Measurements from ENCODE around the gene TMEM245.

The TMEM245 gene

DNA sequence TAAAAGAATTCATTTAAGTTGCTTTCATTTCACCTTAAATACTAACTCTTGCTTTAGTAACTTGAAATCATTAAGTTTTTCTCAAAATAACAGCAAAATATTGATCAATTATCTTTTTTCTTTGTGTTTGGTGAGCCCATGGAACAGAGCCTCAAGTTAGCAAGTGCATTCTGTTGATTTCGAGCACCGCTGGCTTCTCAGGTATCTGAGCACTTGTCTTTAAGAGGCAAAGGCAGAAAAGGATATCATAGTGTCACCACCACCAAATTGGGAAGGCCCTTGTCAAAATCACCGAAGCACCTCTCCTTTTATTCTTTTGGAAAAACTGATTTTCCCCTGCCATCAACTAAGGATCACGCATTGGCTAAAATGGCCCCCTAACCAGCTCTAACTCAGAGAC, 89.3 kb downstream of the TMEM245 start:
- no peak overlapping the region for H3K4me3 ChIP-seq (ENCODE audit: low read depth, low read length)
- TF ChIP-seq, protein P1, sequence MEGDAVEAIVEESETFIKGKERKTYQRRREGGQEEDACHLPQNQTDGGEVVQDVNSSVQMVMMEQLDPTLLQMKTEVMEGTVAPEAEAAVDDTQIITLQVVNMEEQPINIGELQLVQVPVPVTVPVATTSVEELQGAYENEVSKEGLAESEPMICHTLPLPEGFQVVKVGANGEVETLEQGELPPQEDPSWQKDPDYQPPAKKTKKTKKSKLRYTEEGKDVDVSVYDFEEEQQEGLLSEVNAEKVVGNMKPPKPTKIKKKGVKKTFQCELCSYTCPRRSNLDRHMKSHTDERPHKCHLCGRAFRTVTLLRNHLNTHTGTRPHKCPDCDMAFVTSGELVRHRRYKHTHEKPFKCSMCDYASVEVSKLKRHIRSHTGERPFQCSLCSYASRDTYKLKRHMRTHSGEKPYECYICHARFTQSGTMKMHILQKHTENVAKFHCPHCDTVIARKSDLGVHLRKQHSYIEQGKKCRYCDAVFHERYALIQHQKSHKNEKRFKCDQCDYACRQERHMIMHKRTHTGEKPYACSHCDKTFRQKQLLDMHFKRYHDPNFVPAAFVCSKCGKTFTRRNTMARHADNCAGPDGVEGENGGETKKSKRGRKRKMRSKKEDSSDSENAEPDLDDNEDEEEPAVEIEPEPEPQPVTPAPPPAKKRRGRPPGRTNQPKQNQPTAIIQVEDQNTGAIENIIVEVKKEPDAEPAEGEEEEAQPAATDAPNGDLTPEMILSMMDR (IDR thresholded peaks at IDR 0.05; ENCODE audit: borderline replicate concordance, insufficient read depth, low read depth, low read length): no peak

DNA sequence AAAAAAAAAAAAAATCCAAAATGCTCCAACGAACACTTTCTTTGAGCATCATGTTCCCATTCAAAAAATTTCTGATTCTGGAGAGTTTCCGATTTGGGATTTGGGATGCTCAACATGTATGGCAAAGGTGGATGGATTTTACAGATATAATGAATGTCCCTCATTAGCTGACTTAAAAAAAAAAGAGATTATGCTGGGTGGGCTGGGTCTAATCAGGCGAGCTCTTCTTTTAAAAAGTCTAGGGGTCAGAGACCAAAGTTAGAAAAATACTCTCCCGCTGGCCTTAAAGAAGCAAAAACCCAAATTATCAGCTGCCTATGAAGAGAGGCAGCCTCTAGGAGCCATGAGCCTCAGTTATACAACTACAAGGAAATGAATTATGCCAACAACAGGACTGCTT, 91.3 kb downstream of the TMEM245 start:
- no peak overlapping the region for H3K4me3 ChIP-seq (ENCODE audit: low read depth, low read length)
- TF ChIP-seq, protein P1 (IDR thresholded peaks at IDR 0.05; ENCODE audit: borderline replicate concordance, insufficient read depth, low read depth, low read length): no peak

DNA sequence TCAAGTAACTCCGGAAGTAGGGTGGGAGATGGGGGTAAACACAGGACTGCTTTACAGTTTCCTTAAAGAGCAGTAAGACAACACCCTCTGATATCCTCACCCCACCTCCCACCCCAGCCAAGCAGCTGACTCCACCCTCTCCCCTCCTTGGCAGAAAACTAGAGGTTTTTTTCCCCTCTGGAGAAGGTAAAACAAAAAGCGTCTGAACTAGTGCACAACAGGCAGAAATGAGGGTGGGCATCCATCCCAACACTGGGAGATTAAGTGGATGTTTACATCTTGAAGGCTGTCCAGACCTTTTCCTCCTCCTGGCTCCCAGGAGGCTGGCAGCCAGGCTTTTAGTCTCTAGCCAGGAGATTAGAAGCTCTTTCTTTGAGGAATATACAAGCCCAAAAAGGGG, 92.6 kb downstream of the TMEM245 start:
- H3K4me3 ChIP-seq (ENCODE audit: low read depth, low read length): no peak overlapping the region
- TF ChIP-seq, protein P1 (IDR thresholded peaks at IDR 0.05; ENCODE audit: borderline replicate concordance, insufficient read depth, low read depth, low read length): no peak

DNA sequence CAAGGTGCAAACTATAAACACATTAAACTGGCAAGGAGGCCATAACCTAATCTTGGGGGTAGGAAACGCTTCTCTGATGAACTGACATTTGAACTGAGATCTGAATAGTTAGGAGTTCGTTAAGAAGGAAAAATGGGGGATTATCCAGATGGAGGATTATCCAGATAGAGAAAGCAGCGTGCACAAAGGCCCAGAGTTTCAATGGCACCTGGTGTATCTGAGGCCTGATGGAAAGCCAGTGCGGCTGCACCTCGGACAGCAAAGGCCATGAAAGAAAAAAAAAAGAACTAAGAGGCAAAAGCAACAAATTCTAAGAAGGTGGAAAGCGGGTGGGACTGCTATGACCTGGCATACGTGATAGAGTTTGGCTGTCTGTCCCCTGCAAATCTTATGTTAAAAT, 93.4 kb downstream of the TMEM245 start:
- TF ChIP-seq, protein P1 (IDR thresholded peaks at IDR 0.05; ENCODE audit: borderline replicate concordance, insufficient read depth, low read depth, low read length): no peak
- H3K4me3 ChIP-seq (ENCODE audit: low read depth, low read length): no peak overlapping the region

DNA sequence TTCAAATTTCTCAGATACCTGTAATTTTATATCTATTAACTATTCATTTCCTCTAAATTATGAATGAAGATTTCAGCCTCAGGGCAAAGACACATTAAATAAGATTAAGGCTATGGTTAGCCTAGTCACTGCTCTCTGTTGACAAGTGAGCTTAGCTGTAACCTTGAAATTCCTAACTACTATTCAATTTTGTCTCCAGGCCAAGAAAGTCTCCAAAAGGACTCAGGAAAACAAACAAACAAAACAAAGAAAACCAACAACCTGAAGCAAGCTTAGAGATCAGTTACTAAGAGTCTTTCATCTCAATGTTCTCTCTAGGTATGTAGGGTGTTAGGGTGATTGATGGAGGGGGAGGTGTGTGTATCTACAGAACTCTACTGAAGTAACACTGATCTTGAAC, 96.9 kb downstream of the TMEM245 start:
- TF ChIP-seq, protein P1 (IDR thresholded peaks at IDR 0.05; ENCODE audit: borderline replicate concordance, insufficient read depth, low read depth, low read length): no peak
- H3K4me3 ChIP-seq (ENCODE audit: low read depth, low read length): no peak overlapping the region

DNA sequence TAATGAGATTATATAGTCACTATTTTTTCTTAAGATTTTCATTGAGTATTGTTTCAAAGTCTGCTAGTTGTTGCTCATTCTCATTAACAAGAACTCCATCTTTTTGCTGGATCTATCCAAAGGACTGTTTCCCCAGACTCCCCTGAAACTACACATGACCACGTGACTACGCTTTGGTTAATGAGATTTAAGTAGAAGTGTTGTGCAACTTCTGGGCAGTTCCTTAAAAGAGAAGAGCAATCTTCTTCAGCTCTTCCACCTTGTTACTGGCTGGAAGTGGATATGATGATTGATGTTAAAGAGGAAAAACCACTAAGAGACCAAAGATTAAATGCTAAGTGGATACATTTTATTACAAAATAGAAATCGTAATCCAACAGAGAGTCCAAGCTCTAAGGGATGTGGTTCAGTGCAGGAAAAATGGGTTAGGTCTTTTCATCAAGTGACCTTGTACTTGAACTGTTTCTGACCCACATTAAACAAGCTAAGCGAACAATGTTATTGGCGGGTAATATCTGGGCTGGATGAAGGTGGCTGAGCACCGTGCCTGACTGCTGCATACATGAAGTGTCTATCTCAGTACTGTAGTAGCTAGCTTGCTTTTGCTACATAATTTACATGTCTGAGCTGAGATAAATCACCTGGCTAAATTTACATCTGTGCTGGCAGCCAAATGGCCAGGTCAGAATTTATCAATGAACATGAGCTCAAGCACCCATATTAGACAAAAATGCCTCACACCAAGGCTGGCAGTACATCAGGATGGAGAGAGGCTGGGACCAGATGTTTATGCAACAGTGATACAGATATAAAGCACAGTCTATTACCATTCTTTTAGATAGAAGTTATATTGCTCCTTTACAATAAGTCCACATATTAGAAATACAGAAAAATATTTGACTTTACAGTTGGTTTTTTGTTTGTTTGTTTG, 98.9 kb downstream of the TMEM245 start:
- TF ChIP-seq, protein P1 (IDR thresholded peaks at IDR 0.05; ENCODE audit: borderline replicate concordance, insufficient read depth, low read depth, low read length): no peak
- H3K4me3 ChIP-seq (ENCODE audit: low read depth, low read length): no peak overlapping the region

DNA sequence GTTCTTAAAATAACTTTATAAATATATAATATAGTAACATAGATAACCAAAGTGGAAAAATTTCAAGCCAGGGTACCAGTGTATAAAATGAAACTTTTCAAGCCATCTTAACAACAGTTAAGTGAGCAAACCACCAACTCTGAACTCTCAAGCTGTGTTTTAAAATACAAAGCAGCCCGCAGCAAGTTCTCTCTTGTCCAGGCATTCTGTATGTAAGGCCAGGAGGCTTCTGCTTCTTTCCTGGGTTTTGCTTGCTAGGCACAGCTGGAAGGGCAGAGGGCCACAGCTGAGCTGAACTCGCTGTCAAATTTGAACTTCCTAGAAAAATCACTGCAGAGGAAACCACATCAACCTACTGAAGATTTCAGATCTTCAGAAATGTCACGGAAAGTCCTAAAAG, 99.6 kb downstream of the TMEM245 start:
- TF ChIP-seq, protein P1 (IDR thresholded peaks at IDR 0.05; ENCODE audit: borderline replicate concordance, insufficient read depth, low read depth, low read length): no peak
- H3K4me3 ChIP-seq (ENCODE audit: low read depth, low read length): no peak overlapping the region
